Left lung (tissue), 10 donors: ENCODE measurements around the gene SAMD9. TPM values are rescaled to one million over a fixed set of nuclear protein-coding genes. Genes with fewer than 3 reads are reported as not detected.
A peak's percentile ranks its signal among the peaks of the same experiment; 100 is the strongest.
"Not testable (repeated sequence)": the region's sequence is repeated elsewhere in the genome, so short reads cannot be mapped to it uniquely, and the experiment has no call there.

Experiments used
- ATAC-seq: fragments of 200-7000 bp; cut with Tn5 transposase; one replicate; pipeline ENCODE4 v1.9.1; 2020; ENCODE audit warnings: moderate library complexity
- DNase-seq, 4 donors: peaks; one replicate each; pipeline ENCODE4 v3.0.0-alpha.2; 2013 to 2020
- H3K27ac ChIP-seq, 2 donors: fragments of 200-600 bp; sonication (generic) in 1 of 2; one replicate each; pipeline versions ENCODE4 v1.5.0 to v1.8.0; 2020 to 2021
- H3K27me3 ChIP-seq, 2 donors: fragments of 200-600 bp; sonication (generic) in 1 of 2; one replicate each; pipeline versions ENCODE4 v1.5.0 to v1.8.0; 2020 to 2021
- H3K36me3 ChIP-seq, 2 donors: fragments of 200-600 bp; sonication (generic) in 1 of 2; one replicate each; pipeline versions ENCODE4 v1.5.0 to v1.8.0; 2020 to 2021
- H3K4me1 ChIP-seq, 2 donors: fragments of 200-600 bp; one replicate each; pipeline ENCODE4 v1.8.0; 2021
- H3K4me3 ChIP-seq, 2 donors: fragments of 200-600 bp; sonication (generic) in 1 of 2; one replicate each; pipeline versions ENCODE4 v1.5.0 to v1.8.0; 2020 to 2021; ENCODE audit warnings: mild to moderate bottlenecking in 1 of 2
- H3K9me3 ChIP-seq, 2 donors: fragments of 200-600 bp; sonication (generic) in 1 of 2; one replicate each; pipeline versions ENCODE4 v1.5.0 to v1.8.0; 2020 to 2021
- CTCF ChIP-seq, 2 donors: fragments of 200-600 bp; sonication (generic) in 1 of 2; IDR thresholded peaks; one replicate each; pipeline versions ENCODE4 v1.5.0 to v1.8.0; 2021; ENCODE audit warnings: antibody characterized with exemption in 2 of 2
- intact Hi-C, 2 donors: fragments of 100-400 bp; cut with DNase I; formaldehyde crosslinking; loops; one replicate each; pipeline versions ENCODE4 v1.11.2 to v1.14.2; 2022
- polyA plus RNA-seq, 6 donors: library from polyadenylated mRNA; unstranded; fragments of 120-200 nt; gene quantifications; one replicate each; pipeline ENCODE4 v1.2.1, GENCODE V29; 2013; ENCODE audit not compliant: insufficient read length in 6 of 6
- total RNA-seq, 2 donors: library from RNA; stranded (reverse); fragmentation: NEBNext Ultra II Directional; extraction: Animal tissue kit (Norgen Biotek cat#: 25700); gene quantifications; one replicate each; pipeline ENCODE4 v1.2.1, GENCODE V29; 2021
- donor health status: DM: no; HTN: yes; CAD: no.
- donor health status: DM: no; HTN: no; CAD: no.

SAMD9 gene
- total and polyA plus RNA-seq, 8 donors = 8.8 to 18.7 (median 10.6) TPM

- no peak for ATAC-seq
Measured at GRCh38 chr7:93142127-93142526, 24.3 kb upstream of the SAMD9 start.

GRCh38 chr7:93140582-93141191 is 22.9 kb upstream of the SAMD9 start:
- Histone ChIP-seq H3K27ac (peak overlapping the region in 1 of 2 donors; percentile 60), H3K4me3 (no peak overlapping the region), H3K4me1 (peaks cover 0 to 11% of the 10 kb centered on the region in 2 donors), H3K27me3 (no peaks in the 10 kb centered on the region), H3K9me3 (peaks cover 0 to 39% of the 10 kb centered on the region in 2 donors), H3K36me3 (peaks cover 0 to 100% of the 10 kb centered on the region in 2 donors)
- DNase-seq (no peak), ATAC-seq (peak; percentile 81)
- intact Hi-C loops = no loop called here
- no peak for TF ChIP-seq CTCF (IDR thresholded peaks at IDR 0.05)

More at GRCh38 chr7:93142127-93142526, 24.3 kb upstream of the SAMD9 start:
- DNase-seq = no peak
- Histone ChIP-seq H3K27me3 (no peaks in the 10 kb centered on the region), H3K4me1 (peaks cover 0 to 26% of the 10 kb centered on the region in 2 donors), H3K9me3 (peaks cover 0 to 25% of the 10 kb centered on the region in 2 donors), H3K27ac (no peak overlapping the region), H3K4me3 (no peak overlapping the region), H3K36me3 (peaks cover 0 to 86% of the 10 kb centered on the region in 2 donors)
- TF ChIP-seq CTCF (IDR thresholded peaks at IDR 0.05) = no peak
- intact Hi-C loops = no loop called here

GRCh38 chr7:93138576-93138975 is 20.8 kb upstream of the SAMD9 start:
- peaks cover 0 to 60% of the 10 kb centered on the region in 2 donors for H3K9me3 ChIP-seq
- no peak for TF ChIP-seq CTCF (IDR thresholded peaks at IDR 0.05)

GRCh38 chr7:93133005-93133404 is 15.2 kb upstream of the SAMD9 start:
- Histone ChIP-seq H3K4me1 (no peaks in the 10 kb centered on the region), H3K36me3 (peaks cover 0 to 42% of the 10 kb centered on the region in 2 donors), H3K27ac (no peak overlapping the region), H3K27me3 (no peaks in the 10 kb centered on the region), H3K9me3 (peaks cover 0 to 96% of the 10 kb centered on the region in 2 donors), H3K4me3 (no peak overlapping the region)
- ATAC-seq (no peak), DNase-seq (no peak)
- no peak for TF ChIP-seq CTCF (IDR thresholded peaks at IDR 0.05)
- intact Hi-C loops = no loop called here

More at GRCh38 chr7:93138576-93138975, 20.8 kb upstream of the SAMD9 start:
- Histone ChIP-seq H3K36me3 (peaks cover 0 to 98% of the 10 kb centered on the region in 2 donors), H3K4me3 (no peak overlapping the region), H3K27me3 (no peaks in the 10 kb centered on the region), H3K27ac (no peak overlapping the region), H3K4me1 (no peaks in the 10 kb centered on the region)
- intact Hi-C loops = no loop called here
- no peak for DNase-seq
- ATAC-seq = no peak

- intact Hi-C loops = no loop called here
- TF ChIP-seq CTCF (IDR thresholded peaks at IDR 0.05) = no peak
- ATAC-seq (no peak), DNase-seq (no peak)
- H3K36me3 ChIP-seq = peaks cover 0 to 34% of the 10 kb centered on the region in 2 donors
- H3K27me3 ChIP-seq = no peaks in the 10 kb centered on the region
- no peaks in the 10 kb centered on the region for H3K4me1 ChIP-seq
- H3K4me3 ChIP-seq = no peak overlapping the region
- H3K27ac ChIP-seq = no peak overlapping the region
- peaks cover 0 to 96% of the 10 kb centered on the region in 2 donors for H3K9me3 ChIP-seq
Measured at GRCh38 chr7:93132216-93132615, 14.4 kb upstream of the SAMD9 start.

GRCh38 chr7:93126954-93127353 is 9.2 kb upstream of the SAMD9 start:
- DNase-seq, H3K36me3 ChIP-seq, H3K27me3 ChIP-seq, H3K27ac ChIP-seq, intact Hi-C loops, H3K4me1 ChIP-seq, H3K4me3 ChIP-seq, ATAC-seq: not testable (repeated sequence)
- H3K9me3 ChIP-seq = peaks cover 0 to 65% of the 10 kb centered on the region in 2 donors

- H3K36me3 ChIP-seq, H3K27me3 ChIP-seq, ATAC-seq, H3K4me3 ChIP-seq, DNase-seq, intact Hi-C loops, H3K4me1 ChIP-seq, H3K27ac ChIP-seq: not testable (repeated sequence)
- H3K9me3 ChIP-seq = peaks cover 0 to 37% of the 10 kb centered on the region in 2 donors
Measured at GRCh38 chr7:93123532-93123931, 5.8 kb upstream of the SAMD9 start.
